Sciatic nerve (tissue), 2 donors: Measurements from ENCODE around the gene TRABD2B. TPM values are rescaled to one million over a fixed set of nuclear protein-coding genes. Genes with fewer than 3 reads are reported as not detected.

ENCODE experiments used
- ATAC-seq: fragments of 200-7000 bp; cut with Tn5 transposase; one replicate; pipeline ENCODE4 v1.9.1; 2020; ENCODE audit warnings: mild to moderate bottlenecking, moderate library complexity
- DNase-seq: peaks from one replicate; pipeline ENCODE4 v3.0.0-alpha.2; 2020; ENCODE audit warnings: low spot score
- intact Hi-C: fragments of 100-400 bp; cut with DNase I; formaldehyde crosslinking; loops from one replicate; pipeline ENCODE4 v1.14.2; 2022
- total RNA-seq: library from RNA; stranded (reverse); fragmentation: NEBNext Ultra II Directional; extraction: Animal tissue kit (Norgen Biotek cat#: 25700); gene quantifications from one replicate; pipeline ENCODE4 v1.2.1, GENCODE V29; 2021
- donor health status: DM: no; HTN: no; CAD: no.
- donor health status: DM: no; HTN: no; CAD: no.

Gene TRABD2B
- total RNA-seq, 1 donor from 2014 or later: 5.0 TPM

DNA sequence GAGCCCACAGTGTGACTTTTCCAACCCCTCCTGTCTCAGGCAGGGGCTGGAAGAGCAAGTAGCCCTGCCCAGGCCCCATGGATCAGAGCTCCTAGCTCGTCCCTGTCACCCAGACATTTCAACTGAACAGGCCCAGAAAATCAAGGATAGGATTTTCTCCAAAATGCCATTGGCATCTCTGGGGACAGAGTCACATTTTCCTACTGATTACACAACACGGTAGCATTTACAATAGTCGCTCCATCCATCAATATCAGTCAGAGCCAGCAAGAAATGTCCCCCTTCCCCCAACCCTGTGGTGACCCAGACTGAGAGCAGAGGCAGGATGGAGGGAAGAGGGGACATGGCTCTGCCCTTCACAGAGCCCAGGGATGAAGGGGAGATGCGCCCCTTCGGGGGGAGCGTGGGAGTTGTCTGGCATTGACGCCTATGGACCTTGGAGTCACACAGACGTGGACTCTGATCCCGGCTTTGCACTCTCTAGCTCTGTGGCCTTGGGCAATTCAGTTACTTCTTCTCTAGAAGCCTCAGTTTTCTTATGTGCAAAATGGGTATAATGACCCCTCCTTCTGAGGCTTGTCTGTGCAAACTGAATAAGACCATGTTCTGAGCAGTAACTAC lies 283.7 kb downstream of the TRABD2B start:
- ATAC-seq (no peak), DNase-seq (no peak)
- intact Hi-C loops: no loop called here

- ATAC-seq (no peak), DNase-seq (no peak)
- intact Hi-C loops: no loop called here
These were observed 284.4 kb downstream of the TRABD2B start for GRCh38 chr1:47712596-47713299.

- intact Hi-C loops: no loop called here
- DNase-seq (no peak), ATAC-seq (no peak)
These were observed 285.2 kb downstream of the TRABD2B start for GRCh38 chr1:47711848-47712492.

DNA sequence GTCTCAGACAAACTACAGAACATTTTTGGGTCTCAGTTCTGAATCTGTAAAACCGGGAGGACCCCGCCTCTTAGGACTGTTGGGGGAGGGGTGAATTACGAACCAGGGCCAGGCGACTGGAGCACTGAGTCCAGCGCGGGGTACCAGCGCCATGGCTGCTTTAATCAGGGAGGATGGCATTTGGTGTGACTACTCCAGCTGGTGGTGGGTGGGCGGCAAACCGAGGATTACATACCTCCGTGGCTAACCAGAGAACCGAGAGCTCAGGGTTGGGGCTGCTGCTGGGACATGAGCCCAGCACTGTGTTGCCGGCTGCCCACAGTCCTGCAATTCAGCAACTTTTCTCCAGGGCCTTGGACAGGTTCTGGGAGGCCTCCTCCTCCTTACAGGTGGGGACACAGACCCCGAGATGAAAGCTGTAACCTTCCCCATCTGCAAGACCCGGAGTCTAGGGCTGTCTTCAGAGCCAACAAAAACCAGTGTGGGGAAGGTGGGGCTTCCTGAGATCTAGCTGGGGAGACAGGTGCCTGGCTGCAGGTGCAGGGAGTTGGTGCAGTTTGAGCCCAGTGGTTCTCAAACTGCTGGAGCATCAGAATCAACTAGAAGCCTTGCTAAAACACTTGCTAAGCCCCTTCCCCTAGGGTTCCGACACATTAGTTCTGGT lies 285.9 kb downstream of the TRABD2B start:
- peak; percentile 59 for DNase-seq
- intact Hi-C loops: no loop called here
- no peak for ATAC-seq

Other genes starting within 250 kb of the TRABD2B start
- gene SLC5A9, start 225.3 kb upstream of the TRABD2B start, total RNA-seq: 0.40 TPM